ENCODE measurements around the gene TTC31.
"Not testable (repeated sequence)": the region's sequence is repeated elsewhere in the genome, so short reads cannot be mapped to it uniquely, and the experiment has no call there.

Gene TTC31

GRCh38 chr2:74457549-74458131, 25.2 kb upstream of the TTC31 start:
- peak; percentile 62 for DNase-seq

DNA sequence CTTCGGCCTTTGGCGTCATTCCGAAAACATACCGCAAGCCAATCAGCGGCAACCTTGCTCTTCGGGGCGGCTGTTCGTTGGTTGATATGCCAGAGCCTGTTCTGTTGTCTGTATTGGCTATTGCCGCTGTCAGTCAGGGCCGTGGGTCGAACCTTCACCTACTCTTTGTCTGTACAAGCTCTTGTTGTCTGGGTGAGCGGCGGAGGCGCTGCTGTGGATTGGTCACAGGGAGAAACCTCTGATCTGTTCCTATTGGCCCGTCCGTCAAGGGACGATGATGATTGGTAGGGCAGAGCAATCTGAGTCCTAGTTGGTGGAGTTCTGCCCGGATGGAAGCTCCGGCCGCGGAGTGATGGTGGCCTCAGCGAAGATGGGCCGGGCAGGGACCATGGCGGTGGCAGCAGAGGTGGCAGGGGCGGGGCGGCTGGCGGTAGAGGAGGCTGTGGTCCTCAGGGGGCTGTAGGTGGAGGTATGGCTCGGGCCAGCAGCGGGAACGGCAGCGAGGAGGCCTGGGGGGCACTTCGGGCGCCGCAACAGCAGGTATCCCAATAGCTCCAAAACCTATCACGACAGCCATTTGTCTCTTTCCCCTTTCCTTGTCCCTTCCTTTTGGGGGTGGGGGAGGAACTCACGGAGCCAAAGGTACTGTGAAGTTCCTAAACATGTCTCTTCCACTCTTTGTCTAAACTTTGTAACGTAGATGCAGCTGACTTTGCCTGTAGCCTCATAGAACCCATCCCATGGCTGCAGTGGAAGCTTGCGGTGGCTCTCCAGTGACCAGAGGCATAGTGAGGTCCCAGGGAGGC, 24.5 kb upstream of the TTC31 start, which contains the start of gene WBP1:
Gene WBP1, plus strand, starts transcription at position 307 of the 806 bp plus-strand sequence. Its CDS starts 165 bp downstream, at position 472.
- DNase-seq: peak; percentile 100

GRCh38 chr2:74458938-74459363, 23.9 kb upstream of the TTC31 start:
- no peak for DNase-seq

- not testable (repeated sequence) for DNase-seq
These were observed 23.3 kb upstream of the TTC31 start for GRCh38 chr2:74459503-74460118.

- not testable (repeated sequence) for DNase-seq
These were observed 22.7 kb upstream of the TTC31 start for GRCh38 chr2:74460187-74460586.

DNA sequence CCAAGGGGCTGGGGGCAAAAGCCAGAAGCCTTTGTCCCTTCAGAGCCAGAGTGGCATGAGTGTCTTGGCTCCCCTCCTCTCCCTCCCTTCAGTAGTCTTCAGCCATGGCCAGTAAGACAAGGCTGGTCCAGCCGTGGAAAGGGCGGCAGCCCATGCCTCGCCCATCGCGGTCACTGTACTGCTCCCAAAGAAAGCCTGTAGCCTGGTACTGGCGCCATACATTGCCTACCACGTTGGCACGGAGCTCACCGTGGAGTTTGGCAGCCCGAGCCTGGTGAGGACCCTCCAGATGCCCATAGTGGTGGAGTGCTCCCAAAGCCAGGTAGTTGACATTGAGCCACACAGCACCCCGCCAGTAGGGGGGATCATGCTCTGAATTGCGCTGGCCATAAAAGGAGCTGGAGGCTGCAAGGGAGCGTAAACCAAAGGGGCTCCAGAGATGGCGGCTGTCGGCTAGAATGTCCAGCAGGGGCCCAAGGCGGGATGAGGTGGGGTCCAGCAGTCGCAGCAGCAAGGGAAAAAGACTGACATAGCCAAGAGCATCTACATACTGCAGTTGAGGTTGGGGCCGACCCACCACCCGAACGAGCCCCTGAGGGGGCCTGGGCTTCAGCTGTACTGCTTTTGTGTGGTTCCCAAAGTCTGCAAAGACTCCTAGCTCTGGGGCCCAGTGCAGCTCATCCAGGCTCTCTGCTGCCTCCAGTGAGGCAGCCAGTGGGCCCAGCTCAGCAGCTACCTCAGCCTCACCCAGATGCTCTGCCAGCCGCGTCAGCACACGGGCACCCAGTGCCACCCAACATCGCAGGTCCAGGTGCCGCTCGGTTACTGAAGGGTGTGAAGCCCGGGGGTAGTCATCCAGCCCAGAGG, 21.5 kb upstream of the TTC31 start:
- DNase-seq: no peak

- no peak for DNase-seq
These were observed 20.7 kb upstream of the TTC31 start for GRCh38 chr2:74462054-74462785.

GRCh38 chr2:74462786-74463105, 20.1 kb upstream of the TTC31 start:
- DNase-seq: no peak

DNA sequence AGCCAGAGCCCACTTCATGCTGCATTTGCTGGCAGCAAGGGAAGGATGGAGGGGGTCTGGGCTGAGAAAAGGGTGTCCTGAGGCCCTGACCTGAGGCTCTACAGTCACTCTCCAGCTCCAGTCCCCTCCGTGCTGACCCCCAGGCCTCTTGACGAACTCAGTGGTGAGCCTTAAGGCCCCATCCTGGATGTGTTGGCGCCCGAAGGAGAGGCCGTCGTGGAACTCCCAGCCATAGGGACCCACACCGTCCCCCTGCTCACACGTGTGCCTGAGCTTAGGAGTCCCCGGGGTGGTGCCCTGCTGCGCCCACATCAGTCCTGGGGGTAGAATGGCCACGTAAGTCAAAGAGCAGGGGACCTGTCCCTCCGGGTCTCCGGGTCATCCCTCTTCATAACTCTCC, 18.5 kb upstream of the TTC31 start:
- no peak for DNase-seq

GRCh38 chr2:74470742-74471141, 12.1 kb upstream of the TTC31 start:
- DNase-seq: not testable (repeated sequence)

- DNase-seq: no peak
These were observed 11.4 kb upstream of the TTC31 start for GRCh38 chr2:74471332-74472065.

- peak; percentile 91 for DNase-seq
These were observed 10.6 kb upstream of the TTC31 start, which contains the start of gene MRPL53 for GRCh38 chr2:74472086-74472944. MRPL53 (minus strand) TSS chr2:74472680; CDS start chr2:74472660, 20 bp downstream.

DNA sequence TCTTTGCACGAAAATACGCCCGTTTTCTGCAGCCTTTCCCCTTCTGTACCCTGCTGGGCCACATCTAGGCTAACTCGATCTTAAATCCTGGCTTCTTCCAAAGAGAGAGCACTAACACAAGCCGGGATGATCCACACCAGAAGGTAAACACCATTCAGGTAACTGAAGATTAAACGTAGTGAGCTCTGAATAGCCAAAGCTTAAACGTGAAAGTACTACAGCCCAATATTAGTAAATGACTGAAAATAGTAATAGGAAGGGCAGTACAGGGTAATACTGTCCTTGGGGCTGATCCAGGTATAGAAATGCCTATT, 10.0 kb upstream of the TTC31 start:
- DNase-seq: no peak

DNA sequence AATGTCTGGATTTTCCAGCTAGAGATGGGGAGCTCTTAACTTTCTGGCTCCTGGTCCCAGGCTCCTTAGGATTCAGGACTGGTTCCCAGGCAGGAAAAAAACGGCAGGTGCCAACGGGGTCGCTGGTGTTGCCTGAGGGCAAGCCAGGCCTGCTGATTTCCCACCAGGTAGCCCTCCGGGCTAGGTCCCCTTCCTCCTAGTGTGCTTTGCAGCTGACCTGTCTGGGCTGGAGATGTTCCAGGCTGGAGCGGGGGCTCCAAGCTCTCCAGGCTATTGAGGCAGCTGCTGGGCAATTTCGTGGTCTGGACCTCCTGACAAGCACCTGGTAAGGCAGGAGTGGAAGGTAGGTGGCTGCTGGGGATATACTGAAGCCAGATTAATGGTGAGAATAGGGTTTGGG, 8.4 kb upstream of the TTC31 start:
- no peak for DNase-seq

DNA sequence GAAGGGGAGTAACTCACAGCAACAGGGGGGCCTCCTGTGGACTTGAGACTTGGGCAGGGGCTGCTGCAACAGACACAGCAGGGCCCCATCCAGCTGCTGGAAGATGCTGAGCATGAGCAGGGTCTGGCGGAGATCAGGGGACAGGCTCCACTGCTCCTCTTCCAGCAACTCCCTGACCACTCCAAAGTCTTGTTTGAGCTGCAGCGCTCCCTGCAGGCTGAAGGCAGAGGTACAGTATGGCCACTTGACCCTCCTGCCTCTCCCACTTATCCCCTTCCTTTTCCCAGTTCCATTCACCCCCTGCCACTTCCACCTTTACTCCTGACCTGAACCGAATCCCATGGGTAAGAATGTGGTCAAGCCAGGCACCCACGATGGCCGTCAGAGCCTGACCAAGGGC, 8.0 kb upstream of the TTC31 start:
- no peak for DNase-seq

- no peak for DNase-seq
These were observed 1.4 kb upstream of the TTC31 start for GRCh38 chr2:74481431-74481830.

GRCh38 chr2:74481961-74482800, 700 bp upstream of the TTC31 start:
- no peak for DNase-seq

GRCh38 chr2:74483675-74484164, 839 bp downstream of the TTC31 start:
- DNase-seq: not testable (repeated sequence)

DNA sequence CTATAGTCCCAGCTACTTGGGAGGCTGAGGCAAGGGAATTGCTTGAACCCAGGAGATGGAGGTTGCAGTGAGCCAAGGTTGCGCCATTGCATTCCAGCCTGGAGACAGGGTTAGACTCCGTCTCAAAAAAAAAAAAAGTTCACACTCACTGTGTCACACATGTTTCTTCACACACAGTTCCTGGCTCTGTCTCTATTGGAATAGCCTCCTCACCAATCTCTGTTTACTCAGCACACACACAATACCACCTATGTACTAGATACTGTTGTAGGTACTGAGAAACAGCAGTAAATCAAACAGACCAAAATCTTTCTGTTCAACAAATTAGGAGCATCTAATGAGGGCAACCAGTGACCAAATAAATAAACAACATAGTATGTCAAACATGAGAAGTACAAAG, 3.3 kb downstream of the TTC31 start:
- DNase-seq: no peak
